CD4-positive, alpha-beta T cell (primary cell): Measurements from ENCODE around the gene MTHFD2L. TPM values are rescaled to one million over a fixed set of nuclear protein-coding genes. Genes with fewer than 3 reads are reported as not detected.

ENCODE experiments used
- ATAC-seq: fragments of 200-7000 bp; cut with Tn5 transposase; one replicate; pipeline ENCODE4 v1.10.0; 2022; ENCODE audit warnings: mild to moderate bottlenecking; ENCODE audit not compliant: poor library complexity
- CTCF ChIA-PET: fragments of 350-600 bp; sonication (Branson Sonifier 250); formaldehyde crosslinking; loops from one replicate; lab custom pipeline; 2021; ENCODE audit warnings: antibody characterized with exemption, inconsistent platforms; lab: Charles Lee
- POLR2A ChIA-PET: fragments of 350-600 bp; sonication (Branson Sonifier 250); formaldehyde crosslinking; loops from one replicate; lab custom pipeline; 2021; ENCODE audit warnings: antibody characterized with exemption, inconsistent platforms; lab: Charles Lee
- DNase-seq, 14 experiments: peaks; one replicate each; pipeline ENCODE4 v3.0.0-alpha.2; 2013 to 2020; ENCODE audit warnings: mixed read lengths in 2 of 14
- H3K27ac ChIP-seq, 2 donors: one replicate each; pipeline versions ENCODE4 v1.5.1 to v1.7.0; 2013; ENCODE audit warnings: low read length in 2 of 2, low read depth in 1 of 2, mild to moderate bottlenecking in 1 of 2
- H3K27me3 ChIP-seq, 2 experiments: 1 replicate in 1 of 2; 2 replicates in 1 of 2; pipeline versions ENCODE4 v1.6.1 to v1.7.0; 2013; ENCODE audit warnings: low read length in 2 of 2, control low read depth in 1 of 2, mild to moderate bottlenecking in 1 of 2, moderate library complexity in 1 of 2; ENCODE audit not compliant: insufficient read depth in 2 of 2, control insufficient read depth in 1 of 2
- H3K36me3 ChIP-seq: one replicate; pipeline ENCODE4 v1.6.1; 2013; ENCODE audit warnings: low read length, control low read depth; ENCODE audit not compliant: insufficient read depth
- H3K4me1 ChIP-seq: one replicate; pipeline ENCODE4 v1.6.1; 2013; ENCODE audit warnings: low read length, control low read depth; ENCODE audit not compliant: insufficient read depth
- H3K4me3 ChIP-seq: one replicate; pipeline ENCODE4 v1.5.1; 2013; ENCODE audit warnings: mild to moderate bottlenecking, low read length, moderate library complexity
- H3K9me3 ChIP-seq, 2 experiments: 1 replicate in 1 of 2; 2 replicates in 1 of 2; pipeline versions ENCODE4 v1.6.1 to v1.7.0; 2013; ENCODE audit warnings: low read length in 2 of 2, mild to moderate bottlenecking in 2 of 2, control low read depth in 1 of 2, moderate library complexity in 1 of 2; ENCODE audit not compliant: control insufficient read depth in 1 of 2, insufficient read depth in 1 of 2
- H3K27ac Mint-ChIP-seq: one replicate; pipeline ENCODE4 v1.8.0; 2020; ENCODE audit warnings: mixed read lengths
- H3K27me3 Mint-ChIP-seq: one replicate; pipeline ENCODE4 v1.8.0; 2021; ENCODE audit warnings: mixed read lengths
- H3K36me3 Mint-ChIP-seq: one replicate; pipeline ENCODE4 v1.8.0; 2021; ENCODE audit warnings: low read depth, mixed read lengths
- H3K4me1 Mint-ChIP-seq: one replicate; pipeline ENCODE4 v1.8.0; 2021; ENCODE audit warnings: low read depth, mixed read lengths
- H3K4me3 Mint-ChIP-seq: one replicate; pipeline ENCODE4 v1.8.0; 2020; ENCODE audit warnings: mild to moderate bottlenecking, mixed read lengths
- H3K9me3 Mint-ChIP-seq: one replicate; pipeline ENCODE4 v1.8.0; 2020; ENCODE audit warnings: mixed read lengths
- CTCF ChIP-seq: fragments of 200-600 bp; IDR thresholded peaks from one replicate; pipeline ENCODE4 v1.8.0; 2022; ENCODE audit warnings: antibody characterized with exemption, mild to moderate bottlenecking
- intact Hi-C, 2 experiments: fragments of 100-400 bp; cut with DNase I in 1 of 2; cut with micrococcal nuclease in 1 of 2; formaldehyde crosslinking; loops; one replicate each; pipeline versions ENCODE4 v1.15.1 to v1.9.0; 2023 to 2025; cut with DNase I, micrococcal nuclease
- total RNA-seq, 174 experiments: library from RNA in 2 of 174; stranded (reverse) in 2 of 174; gene quantifications; one replicate each; pipeline ENCODE4 v1.2.3 and lab custom pipeline; 2021 to 2026

The MTHFD2L gene
- total RNA-seq, 2 experiments from 2014 or later, result 13.7 to 14.4 TPM

GRCh38 chr4:74111990-74112389 lies 45.9 kb upstream of the MTHFD2L start:
- H3K9me3 ChIP-seq, result no peaks in the 10 kb centered on the region
- H3K4me1 Mint-ChIP-seq, result no peaks in the 10 kb centered on the region
- no peak for DNase-seq
- H3K27me3 Mint-ChIP-seq, result no peaks in the 10 kb centered on the region
- ChIA-PET POLR2A (no interaction called here), CTCF (no interaction called here)
- H3K9me3 Mint-ChIP-seq, result no peaks in the 10 kb centered on the region
- no peak overlapping the region for H3K4me3 Mint-ChIP-seq
- intact Hi-C loops, result no loop called here
- H3K36me3 Mint-ChIP-seq, result no peaks in the 10 kb centered on the region
- no peak overlapping the region for H3K27ac ChIP-seq
- no peak for ATAC-seq
- no peaks in the 10 kb centered on the region for H3K36me3 ChIP-seq
- H3K4me3 ChIP-seq, result no peak overlapping the region
- H3K27me3 ChIP-seq, result peaks cover 0 to 3% of the 10 kb centered on the region in 2 experiments
- no peak overlapping the region for H3K27ac Mint-ChIP-seq
- no peaks in the 10 kb centered on the region for H3K4me1 ChIP-seq
- TF ChIP-seq CTCF, result no peak

GRCh38 chr4:74112399-74113105 lies 45.4 kb upstream of the MTHFD2L start:
- Histone ChIP-seq H3K4me1 (no peaks in the 10 kb centered on the region), H3K9me3 (no peaks in the 10 kb centered on the region), H3K36me3 (no peaks in the 10 kb centered on the region), H3K27me3 (peaks cover 0 to 3% of the 10 kb centered on the region in 2 experiments), H3K27ac (no peak overlapping the region), H3K4me3 (no peak overlapping the region)
- Mint-ChIP-seq H3K36me3 (no peaks in the 10 kb centered on the region), H3K27ac (no peak overlapping the region), H3K9me3 (no peaks in the 10 kb centered on the region), H3K4me1 (no peaks in the 10 kb centered on the region), H3K27me3 (no peaks in the 10 kb centered on the region), H3K4me3 (no peak overlapping the region)
- CTCF ChIA-PET, result no interaction called here
- no peak for TF ChIP-seq CTCF
- ATAC-seq (no peak), DNase-seq (no peak)
- POLR2A ChIA-PET, result no interaction called here
- intact Hi-C loops, result no loop called here

- ChIA-PET POLR2A (no interaction called here), CTCF (no interaction called here)
- no peaks in the 10 kb centered on the region for H3K36me3 Mint-ChIP-seq
- Histone ChIP-seq H3K9me3 (no peaks in the 10 kb centered on the region), H3K4me1 (no peaks in the 10 kb centered on the region), H3K27ac (no peak overlapping the region), H3K36me3 (no peaks in the 10 kb centered on the region), H3K4me3 (no peak overlapping the region), H3K27me3 (peaks cover 0 to 3% of the 10 kb centered on the region in 2 experiments)
- TF ChIP-seq CTCF, result no peak
- H3K27ac Mint-ChIP-seq, result no peak overlapping the region
- no peaks in the 10 kb centered on the region for H3K27me3 Mint-ChIP-seq
- intact Hi-C loops, result no loop called here
- H3K4me1 Mint-ChIP-seq, result no peaks in the 10 kb centered on the region
- DNase-seq (no peak), ATAC-seq (no peak)
- no peaks in the 10 kb centered on the region for H3K9me3 Mint-ChIP-seq
- H3K4me3 Mint-ChIP-seq, result no peak overlapping the region
Observed at GRCh38 chr4:74114234-74114633, 43.7 kb upstream of the MTHFD2L start.
